PFSK-1 (cell line): Measurements from ENCODE around the gene KCNJ15.

ENCODE experiments used
- FOXP2 ChIP-seq: optimal IDR thresholded peaks from 2 replicates; pipeline ENCODE3; 2011; ENCODE audit warnings: borderline replicate concordance, control low read depth, inconsistent platforms; ENCODE audit not compliant: insufficient read depth; ENCODE audit errors: extremely low read length, extremely low read depth
- POLR2AphosphoS5 ChIP-seq: IDR thresholded peaks from 2 replicates; pipeline ENCODE4 v1.6.1; 2012; ENCODE audit warnings: low read depth, mild to moderate bottlenecking, control low read depth, low read length, moderate library complexity
- SIN3A ChIP-seq: IDR thresholded peaks from 2 replicates; pipeline ENCODE4 v1.6.1; 2012; ENCODE audit warnings: mild to moderate bottlenecking, low read length, moderate library complexity, borderline replicate concordance; ENCODE audit not compliant: insufficient read depth
- TAF1 ChIP-seq: IDR thresholded peaks from 2 replicates; pipeline ENCODE4 v1.6.1; 2012; ENCODE audit warnings: low read length, control low read depth, borderline replicate concordance; ENCODE audit not compliant: insufficient read depth
- TF ChIP-seq, protein P1 (sequence below), 2 experiments: IDR thresholded peaks; 2 replicates each; pipeline versions ENCODE4 v1.6.1 to v1.8.0; 2011 to 2012; ENCODE audit warnings: low read depth in 2 of 2, low read length in 2 of 2, control low read depth in 1 of 2, inconsistent platforms in 1 of 2, mild to moderate bottlenecking in 1 of 2, moderate library complexity in 1 of 2; ENCODE audit not compliant: insufficient read depth in 1 of 2

DNA sequence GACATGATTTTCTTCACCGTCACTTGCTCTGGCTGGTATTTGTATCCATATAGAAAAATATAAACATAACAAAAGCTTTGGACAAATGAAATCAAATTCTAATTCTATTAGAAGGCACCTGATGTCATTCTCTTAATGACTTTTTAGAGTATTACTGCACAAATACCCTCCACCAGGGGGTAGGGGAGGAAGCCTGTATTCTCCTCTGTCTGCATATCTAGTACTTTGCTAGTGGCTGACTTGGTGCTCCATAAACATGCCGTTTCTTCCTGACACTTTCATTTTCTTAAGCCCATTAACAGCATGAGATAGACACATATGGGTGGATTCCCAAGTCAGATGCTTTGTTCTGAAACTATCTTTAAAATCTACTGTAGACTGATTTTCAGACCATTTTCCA, 20.6 kb upstream of the KCNJ15 start:
- TF ChIP-seq, protein P1, sequence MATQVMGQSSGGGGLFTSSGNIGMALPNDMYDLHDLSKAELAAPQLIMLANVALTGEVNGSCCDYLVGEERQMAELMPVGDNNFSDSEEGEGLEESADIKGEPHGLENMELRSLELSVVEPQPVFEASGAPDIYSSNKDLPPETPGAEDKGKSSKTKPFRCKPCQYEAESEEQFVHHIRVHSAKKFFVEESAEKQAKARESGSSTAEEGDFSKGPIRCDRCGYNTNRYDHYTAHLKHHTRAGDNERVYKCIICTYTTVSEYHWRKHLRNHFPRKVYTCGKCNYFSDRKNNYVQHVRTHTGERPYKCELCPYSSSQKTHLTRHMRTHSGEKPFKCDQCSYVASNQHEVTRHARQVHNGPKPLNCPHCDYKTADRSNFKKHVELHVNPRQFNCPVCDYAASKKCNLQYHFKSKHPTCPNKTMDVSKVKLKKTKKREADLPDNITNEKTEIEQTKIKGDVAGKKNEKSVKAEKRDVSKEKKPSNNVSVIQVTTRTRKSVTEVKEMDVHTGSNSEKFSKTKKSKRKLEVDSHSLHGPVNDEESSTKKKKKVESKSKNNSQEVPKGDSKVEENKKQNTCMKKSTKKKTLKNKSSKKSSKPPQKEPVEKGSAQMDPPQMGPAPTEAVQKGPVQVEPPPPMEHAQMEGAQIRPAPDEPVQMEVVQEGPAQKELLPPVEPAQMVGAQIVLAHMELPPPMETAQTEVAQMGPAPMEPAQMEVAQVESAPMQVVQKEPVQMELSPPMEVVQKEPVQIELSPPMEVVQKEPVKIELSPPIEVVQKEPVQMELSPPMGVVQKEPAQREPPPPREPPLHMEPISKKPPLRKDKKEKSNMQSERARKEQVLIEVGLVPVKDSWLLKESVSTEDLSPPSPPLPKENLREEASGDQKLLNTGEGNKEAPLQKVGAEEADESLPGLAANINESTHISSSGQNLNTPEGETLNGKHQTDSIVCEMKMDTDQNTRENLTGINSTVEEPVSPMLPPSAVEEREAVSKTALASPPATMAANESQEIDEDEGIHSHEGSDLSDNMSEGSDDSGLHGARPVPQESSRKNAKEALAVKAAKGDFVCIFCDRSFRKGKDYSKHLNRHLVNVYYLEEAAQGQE (IDR thresholded peaks at IDR 0.05; ENCODE audit: insufficient read depth in 1 of 2, low read depth in 2 of 2, low read length in 2 of 2): no peak
- no peak for TF ChIP-seq TAF1
- no peak for TF ChIP-seq POLR2AphosphoS5
- TF ChIP-seq FOXP2: no peak
- no peak for TF ChIP-seq SIN3A
